ENCODE measurements around the gene ETV6. TPM values are rescaled to one million over a fixed set of nuclear protein-coding genes. Genes with fewer than 3 reads are reported as not detected.

The ETV6 gene
- total and polyA plus RNA-seq, 9 of the 15 experiments (the other 6 are each of a cell fraction or from before 2014, with no cell fraction given) = 0.81 to 12.7 (median 4.1) TPM

DNA sequence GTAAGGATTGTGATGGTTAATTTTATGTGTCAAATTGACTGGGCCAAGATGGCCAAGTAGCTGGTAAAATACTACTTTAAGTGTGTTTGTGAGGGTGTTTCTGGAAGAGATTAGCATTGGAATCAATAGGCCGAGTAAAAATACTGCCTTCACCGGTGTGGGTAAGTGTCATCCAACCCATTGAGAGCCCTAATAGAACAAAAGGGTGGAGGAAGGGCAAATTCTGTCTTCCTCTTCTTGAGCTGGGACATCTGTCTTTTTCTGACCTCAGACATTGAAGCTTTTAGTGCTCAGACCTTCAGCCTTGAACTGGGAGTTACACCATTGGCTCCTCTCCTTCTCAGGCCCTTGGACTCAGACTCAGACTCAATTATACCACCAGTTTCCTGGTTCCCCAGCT is 8.0 kb upstream of the ETV6 start:
- Histone ChIP-seq H3K9ac (ENCODE audit: insufficient read depth in 1 of 2, low read depth in 2 of 2, low read length in 2 of 2) (no peak overlapping the region), H2AFZ (ENCODE audit: low read depth, low read length) (no peak overlapping the region), H3K27ac (ENCODE audit: extremely low read depth, low read depth, low read length) (no peak overlapping the region), H3K9me1 (ENCODE audit: control insufficient read depth, insufficient read depth, low read length) (no peaks in the 10 kb centered on the region), H3K79me2 (ENCODE audit: control insufficient read depth, insufficient read depth, low read length) (no peaks in the 10 kb centered on the region), H4K20me1 (replicated peaks; ENCODE audit: control insufficient read depth, insufficient read depth, low read length) (no peaks in the 10 kb centered on the region), H3K4me2 (ENCODE audit: insufficient read depth, low read length) (no peak overlapping the region), H3K4me1 (replicated peaks in 1 of 2; ENCODE audit: control insufficient read depth in 2 of 2, insufficient read depth in 2 of 2, low read length in 2 of 2) (no peaks in the 10 kb centered on the region), H3K4me3 (no peak overlapping the region), H3K36me3 (ENCODE audit: control insufficient read depth, insufficient read depth, low read length) (no peaks in the 10 kb centered on the region), H3K9me3 (replicated peaks; ENCODE audit: control insufficient read depth, insufficient read depth, low read depth, low read length) (no peaks in the 10 kb centered on the region), H3K27me3 (ENCODE audit: control insufficient read depth in 2 of 2, insufficient read depth in 2 of 2, low read length in 2 of 2) (no peaks in the 10 kb centered on the region)
- FAIRE-seq = no peak
- ChIA-PET POLR2A (interaction anchor here (1.0 kb wide), 1 partner anchor 11 kb away, joined by 3 read pairs; no protein-coding TSS in a partner anchor), CTCF (ENCODE audit: low intra/inter-chr PET ratio) (no interaction called here)
- no peak for DNase-seq (ENCODE audit: extremely low read depth in 1 of 4, low spot score in 3 of 4)
- 46% methylated on average over 2 of the region's 2 CpGs for WGBS (ENCODE audit: insufficient coverage, low coverage, missing lambda C conversion rate)
- intact Hi-C loops (cut with micrococcal nuclease) (no loop called here), in situ Hi-C loops (cut with MboI) (no loop called here)
- TF ChIP-seq HLTF (IDR thresholded peaks at IDR 0.05) = no peak
- TF ChIP-seq ZNF589 (CRISPR knock-in tag; IDR thresholded peaks at IDR 0.05; ENCODE audit: low read depth) = no peak
- no peak for TF ChIP-seq ZBTB1 (CRISPR knock-in tag; IDR thresholded peaks at IDR 0.05; ENCODE audit: borderline replicate concordance, low read depth)
- TF ChIP-seq, protein P1, sequence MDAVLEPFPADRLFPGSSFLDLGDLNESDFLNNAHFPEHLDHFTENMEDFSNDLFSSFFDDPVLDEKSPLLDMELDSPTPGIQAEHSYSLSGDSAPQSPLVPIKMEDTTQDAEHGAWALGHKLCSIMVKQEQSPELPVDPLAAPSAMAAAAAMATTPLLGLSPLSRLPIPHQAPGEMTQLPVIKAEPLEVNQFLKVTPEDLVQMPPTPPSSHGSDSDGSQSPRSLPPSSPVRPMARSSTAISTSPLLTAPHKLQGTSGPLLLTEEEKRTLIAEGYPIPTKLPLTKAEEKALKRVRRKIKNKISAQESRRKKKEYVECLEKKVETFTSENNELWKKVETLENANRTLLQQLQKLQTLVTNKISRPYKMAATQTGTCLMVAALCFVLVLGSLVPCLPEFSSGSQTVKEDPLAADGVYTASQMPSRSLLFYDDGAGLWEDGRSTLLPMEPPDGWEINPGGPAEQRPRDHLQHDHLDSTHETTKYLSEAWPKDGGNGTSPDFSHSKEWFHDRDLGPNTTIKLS (IDR thresholded peaks at IDR 0.05; ENCODE audit: borderline replicate concordance, low read depth) = no peak
- no peak for TF ChIP-seq NCOR1 (IDR thresholded peaks at IDR 0.05)
- TF ChIP-seq, protein P2, sequence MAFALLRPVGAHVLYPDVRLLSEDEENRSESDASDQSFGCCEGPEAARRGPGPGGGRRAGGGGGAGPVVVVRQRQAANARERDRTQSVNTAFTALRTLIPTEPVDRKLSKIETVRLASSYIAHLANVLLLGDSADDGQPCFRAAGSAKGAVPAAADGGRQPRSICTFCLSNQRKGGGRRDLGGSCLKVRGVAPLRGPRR (CRISPR knock-in tag; IDR thresholded peaks at IDR 0.05) = no peak
- no peak for TF ChIP-seq TBL1XR1 (IDR thresholded peaks at IDR 0.05; ENCODE audit: low read length in 2 of 2)
- TF ChIP-seq BCL6 (CRISPR knock-in tag; IDR thresholded peaks at IDR 0.05) = no peak
- no peak for ATAC-seq
- BruUV-seq (replicated peaks) = no TSS peak
